HL-60 (cell line): Measurements from ENCODE around the gene DIAPH1.

ENCODE experiments used
- DNase-seq, 2 experiments: peaks; one replicate each; pipeline ENCODE4 v3.0.0-alpha.2; 2010 to 2020; ENCODE audit warnings: low read depth in 1 of 2, low spot score in 1 of 2
- H3K27ac ChIP-seq: fragments of 250-450 bp; sonication (Bioruptor Pico); replicated peaks from 2 replicates; pipeline ENCODE4 v1.5.1; 2020; ENCODE audit warnings: mild to moderate bottlenecking, moderate library complexity
- H3K27me3 ChIP-seq: fragments of 250-450 bp; sonication (Bioruptor Pico); 2 replicates; pipeline ENCODE4 v1.5.1; 2021; ENCODE audit warnings: mild to moderate bottlenecking, moderate library complexity; ENCODE audit not compliant: insufficient read depth, poor library complexity, severe bottlenecking
- H3K4me3 ChIP-seq: replicated peaks from 2 replicates; pipeline ENCODE4 v1.5.1; 2011; ENCODE audit warnings: mild to moderate bottlenecking, control low read depth, low read length; ENCODE audit not compliant: insufficient read depth
- GABPA ChIP-seq: IDR thresholded peaks from 2 replicates; pipeline ENCODE4 v1.6.1; 2012; ENCODE audit warnings: low read depth
- POLR2AphosphoS5 ChIP-seq: IDR thresholded peaks from 2 replicates; pipeline ENCODE4 v1.6.1; 2012; ENCODE audit warnings: low read depth
- REST ChIP-seq: IDR thresholded peaks from 2 replicates; pipeline ENCODE4 v1.6.1; 2012; ENCODE audit warnings: low read depth; ENCODE audit not compliant: insufficient replicate concordance
- SPI1 ChIP-seq: IDR thresholded peaks from 2 replicates; pipeline ENCODE4 v1.6.1; 2012; ENCODE audit warnings: low read depth, mild to moderate bottlenecking, borderline replicate concordance
- TF ChIP-seq, protein P1 (sequence below): IDR thresholded peaks from one replicate; pipeline ENCODE4 v1.5.1; 2011; ENCODE audit warnings: low read length, control low read depth, inconsistent platforms; ENCODE audit not compliant: insufficient read depth

DIAPH1 gene

GRCh38 chr5:141501761-141502160, 117.0 kb downstream of the DIAPH1 start:
- no peak overlapping the region for H3K4me3 ChIP-seq
- DNase-seq, result no peak
- H3K27ac ChIP-seq, result no peak overlapping the region
- no peak for TF ChIP-seq GABPA
- TF ChIP-seq, protein P1, sequence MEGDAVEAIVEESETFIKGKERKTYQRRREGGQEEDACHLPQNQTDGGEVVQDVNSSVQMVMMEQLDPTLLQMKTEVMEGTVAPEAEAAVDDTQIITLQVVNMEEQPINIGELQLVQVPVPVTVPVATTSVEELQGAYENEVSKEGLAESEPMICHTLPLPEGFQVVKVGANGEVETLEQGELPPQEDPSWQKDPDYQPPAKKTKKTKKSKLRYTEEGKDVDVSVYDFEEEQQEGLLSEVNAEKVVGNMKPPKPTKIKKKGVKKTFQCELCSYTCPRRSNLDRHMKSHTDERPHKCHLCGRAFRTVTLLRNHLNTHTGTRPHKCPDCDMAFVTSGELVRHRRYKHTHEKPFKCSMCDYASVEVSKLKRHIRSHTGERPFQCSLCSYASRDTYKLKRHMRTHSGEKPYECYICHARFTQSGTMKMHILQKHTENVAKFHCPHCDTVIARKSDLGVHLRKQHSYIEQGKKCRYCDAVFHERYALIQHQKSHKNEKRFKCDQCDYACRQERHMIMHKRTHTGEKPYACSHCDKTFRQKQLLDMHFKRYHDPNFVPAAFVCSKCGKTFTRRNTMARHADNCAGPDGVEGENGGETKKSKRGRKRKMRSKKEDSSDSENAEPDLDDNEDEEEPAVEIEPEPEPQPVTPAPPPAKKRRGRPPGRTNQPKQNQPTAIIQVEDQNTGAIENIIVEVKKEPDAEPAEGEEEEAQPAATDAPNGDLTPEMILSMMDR, result no peak
- no peak for TF ChIP-seq POLR2AphosphoS5
- no peak for TF ChIP-seq REST
- TF ChIP-seq SPI1, result no peak
- no peaks in the 10 kb centered on the region for H3K27me3 ChIP-seq

GRCh38 chr5:141496038-141496437, 122.8 kb downstream of the DIAPH1 start:
- Histone ChIP-seq H3K27ac (no peak overlapping the region), H3K27me3 (peaks cover 32% of the 10 kb centered on the region), H3K4me3 (no peak overlapping the region)
- DNase-seq, result no peak
- TF ChIP-seq GABPA, result no peak
- TF ChIP-seq SPI1, result no peak
- TF ChIP-seq, protein P1, result no peak
- TF ChIP-seq REST, result no peak
- no peak for TF ChIP-seq POLR2AphosphoS5

DNA sequence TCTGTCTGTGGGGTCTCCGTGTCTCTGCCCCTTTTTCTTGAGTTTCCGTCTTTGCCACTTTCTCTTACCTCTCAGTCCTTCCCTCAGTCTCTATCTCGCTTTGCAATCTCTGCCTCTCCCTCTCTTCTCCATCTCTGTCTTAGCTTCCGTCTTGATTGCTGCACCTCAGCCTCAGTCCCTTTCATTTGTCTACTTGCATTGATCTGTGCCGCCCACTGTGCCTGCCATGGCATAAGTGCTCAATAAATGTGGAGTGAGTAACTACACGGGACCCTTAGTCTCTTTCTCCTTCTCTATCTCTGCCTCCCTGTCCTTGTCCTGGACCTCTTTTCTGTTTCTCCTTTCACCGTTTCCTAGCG, 123.4 kb downstream of the DIAPH1 start:
- Histone ChIP-seq H3K27me3 (peaks cover 32% of the 10 kb centered on the region), H3K4me3 (no peak overlapping the region)

More for the DNA sequence above, 123.4 kb downstream of the DIAPH1 start:
- DNase-seq, result no peak
- H3K27ac ChIP-seq, result no peak overlapping the region
- TF ChIP-seq POLR2AphosphoS5 (no peak), GABPA (no peak), SPI1 (no peak), REST (no peak)
- TF ChIP-seq, protein P1, result no peak
